Measurements from ENCODE around the gene NT5DC2.

Gene NT5DC2

DNA sequence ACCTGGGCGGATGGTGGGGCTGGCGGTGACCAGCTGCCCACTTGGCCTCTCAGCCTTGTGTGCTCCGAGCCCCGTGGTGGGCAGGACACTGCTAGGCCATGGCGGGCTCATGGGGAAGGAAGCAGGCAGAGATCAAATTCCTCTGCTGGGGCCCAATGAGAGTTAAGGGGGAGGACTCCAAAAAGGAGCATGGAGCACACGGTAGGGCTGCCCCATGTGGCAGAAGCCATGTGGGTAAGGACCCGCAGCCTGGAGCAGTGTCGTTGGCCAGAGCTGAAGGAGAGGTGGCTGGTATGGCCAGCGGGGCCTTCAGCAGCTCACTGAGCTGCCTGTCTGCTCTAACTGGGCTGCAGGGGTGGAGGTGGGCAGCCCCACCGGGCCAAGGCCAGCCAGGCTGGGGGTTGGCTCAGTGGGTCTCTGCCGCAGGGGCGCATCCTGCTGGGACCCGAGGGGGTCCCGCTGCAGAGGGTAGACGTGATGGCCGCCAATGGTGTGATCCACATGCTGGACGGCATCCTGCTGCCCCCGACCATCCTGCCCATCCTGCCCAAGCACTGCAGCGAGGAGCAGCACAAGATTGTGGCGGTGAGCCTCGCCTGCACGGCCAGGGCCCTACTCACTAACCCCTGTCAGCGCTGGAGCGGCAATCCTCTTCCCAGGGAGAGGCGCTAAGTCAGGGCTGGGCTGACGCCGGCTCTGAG is 27.2 kb downstream of the NT5DC2 start:
- Histone ChIP-seq H4K20me1 (ENCODE audit: insufficient read depth, low read length, poor library complexity, severe bottlenecking) (no peaks in the 10 kb centered on the region), H3K79me2 (ENCODE audit: insufficient read depth, low read length) (no peaks in the 10 kb centered on the region), H2AFZ (ENCODE audit: low read length) (no peak overlapping the region), H3F3A (ENCODE audit: low read depth) (no peaks in the 10 kb centered on the region), H3K4me1 (ENCODE audit: insufficient read depth, low read length, poor library complexity, severe bottlenecking) (no peaks in the 10 kb centered on the region), H3K4me2 (ENCODE audit: low read depth, low read length, poor library complexity, severe bottlenecking) (no peak overlapping the region), H3K9me2 (replicated peaks; ENCODE audit: low read depth, low read length) (no peaks in the 10 kb centered on the region), H3K36me3 (ENCODE audit: insufficient read depth, low read length) (no peaks in the 10 kb centered on the region), H3K4me3 (ENCODE audit: low read length, poor library complexity, severe bottlenecking) (no peak overlapping the region), H3K27me3 (ENCODE audit: insufficient read depth, low read length, poor library complexity, severe bottlenecking) (no peaks in the 10 kb centered on the region), H3K9ac (ENCODE audit: low read depth, low read length, poor library complexity, severe bottlenecking) (no peak overlapping the region), H3K9me3 (ENCODE audit: insufficient read depth, low read depth, low read length) (no peaks in the 10 kb centered on the region)
- no peak for TF ChIP-seq EZH2phosphoT487 (IDR thresholded peaks at IDR 0.05; ENCODE audit: borderline replicate concordance)
- TF ChIP-seq, protein P1, sequence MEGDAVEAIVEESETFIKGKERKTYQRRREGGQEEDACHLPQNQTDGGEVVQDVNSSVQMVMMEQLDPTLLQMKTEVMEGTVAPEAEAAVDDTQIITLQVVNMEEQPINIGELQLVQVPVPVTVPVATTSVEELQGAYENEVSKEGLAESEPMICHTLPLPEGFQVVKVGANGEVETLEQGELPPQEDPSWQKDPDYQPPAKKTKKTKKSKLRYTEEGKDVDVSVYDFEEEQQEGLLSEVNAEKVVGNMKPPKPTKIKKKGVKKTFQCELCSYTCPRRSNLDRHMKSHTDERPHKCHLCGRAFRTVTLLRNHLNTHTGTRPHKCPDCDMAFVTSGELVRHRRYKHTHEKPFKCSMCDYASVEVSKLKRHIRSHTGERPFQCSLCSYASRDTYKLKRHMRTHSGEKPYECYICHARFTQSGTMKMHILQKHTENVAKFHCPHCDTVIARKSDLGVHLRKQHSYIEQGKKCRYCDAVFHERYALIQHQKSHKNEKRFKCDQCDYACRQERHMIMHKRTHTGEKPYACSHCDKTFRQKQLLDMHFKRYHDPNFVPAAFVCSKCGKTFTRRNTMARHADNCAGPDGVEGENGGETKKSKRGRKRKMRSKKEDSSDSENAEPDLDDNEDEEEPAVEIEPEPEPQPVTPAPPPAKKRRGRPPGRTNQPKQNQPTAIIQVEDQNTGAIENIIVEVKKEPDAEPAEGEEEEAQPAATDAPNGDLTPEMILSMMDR (conservative IDR thresholded peaks at IDR 0.05; ENCODE audit: low read length) = no peak

DNA sequence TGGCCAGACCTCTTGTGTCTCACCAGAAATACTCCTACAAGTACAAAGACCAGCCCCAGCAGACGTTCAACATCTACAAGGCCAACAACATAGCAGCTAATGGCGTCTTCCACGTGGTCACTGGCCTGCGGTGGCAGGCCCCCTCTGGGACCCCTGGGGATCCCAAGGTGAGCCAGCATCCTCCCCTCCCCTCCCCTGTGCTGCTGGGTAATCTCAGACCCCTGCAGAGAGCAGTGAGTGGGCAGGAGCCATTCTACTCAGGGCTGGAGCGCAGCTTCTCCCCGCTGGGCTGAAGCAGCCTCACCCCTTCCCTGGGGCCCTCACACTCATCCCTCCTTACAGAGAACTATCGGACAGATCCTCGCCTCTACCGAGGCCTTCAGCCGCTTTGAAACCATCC is 28.7 kb downstream of the NT5DC2 start:
- Histone ChIP-seq H3K4me2 (ENCODE audit: low read depth, low read length, poor library complexity, severe bottlenecking) (no peak overlapping the region), H3K9me2 (replicated peaks; ENCODE audit: low read depth, low read length) (no peaks in the 10 kb centered on the region), H3K9me3 (ENCODE audit: insufficient read depth, low read depth, low read length) (no peaks in the 10 kb centered on the region), H3F3A (ENCODE audit: low read depth) (no peaks in the 10 kb centered on the region), H3K9ac (ENCODE audit: low read depth, low read length, poor library complexity, severe bottlenecking) (no peak overlapping the region), H3K4me3 (ENCODE audit: low read length, poor library complexity, severe bottlenecking) (no peak overlapping the region), H3K27me3 (ENCODE audit: insufficient read depth, low read length, poor library complexity, severe bottlenecking) (no peaks in the 10 kb centered on the region), H4K20me1 (ENCODE audit: insufficient read depth, low read length, poor library complexity, severe bottlenecking) (no peaks in the 10 kb centered on the region), H2AFZ (ENCODE audit: low read length) (no peak overlapping the region), H3K36me3 (ENCODE audit: insufficient read depth, low read length) (no peaks in the 10 kb centered on the region), H3K4me1 (ENCODE audit: insufficient read depth, low read length, poor library complexity, severe bottlenecking) (no peaks in the 10 kb centered on the region), H3K79me2 (ENCODE audit: insufficient read depth, low read length) (no peaks in the 10 kb centered on the region)
- TF ChIP-seq EZH2phosphoT487 (IDR thresholded peaks at IDR 0.05; ENCODE audit: borderline replicate concordance) = no peak
- TF ChIP-seq, protein P1 (conservative IDR thresholded peaks at IDR 0.05; ENCODE audit: low read length) = no peak

DNA sequence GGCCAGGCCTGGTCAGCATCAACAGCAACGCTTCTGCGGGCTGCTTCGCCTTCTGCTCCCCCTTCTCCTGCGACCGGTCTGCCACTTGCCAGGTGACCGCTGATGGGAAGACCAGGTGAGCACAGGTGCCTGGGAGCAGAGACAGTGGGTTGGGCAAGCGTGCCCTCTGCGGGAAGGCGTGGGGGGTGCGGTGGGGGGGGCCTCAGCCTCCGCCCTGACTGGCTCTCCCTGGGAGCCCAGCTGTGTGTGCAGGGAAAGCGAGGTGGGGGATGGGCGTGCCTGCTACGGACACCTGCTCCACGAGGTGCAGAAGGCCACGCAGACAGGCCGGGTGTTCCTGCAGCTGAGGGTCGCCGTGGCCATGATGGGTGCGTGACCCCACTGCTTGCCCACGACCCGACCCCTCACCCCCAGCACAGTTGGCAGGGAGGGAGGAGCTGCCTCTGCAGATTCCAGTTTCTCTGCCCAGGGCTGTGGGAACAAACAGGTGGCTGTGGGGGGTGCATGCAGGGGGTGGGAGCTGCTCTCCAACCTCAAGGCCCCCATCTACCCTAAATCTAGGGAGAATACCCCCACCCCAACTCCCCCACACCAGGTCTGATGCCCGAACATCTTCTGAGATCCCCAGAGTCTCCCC is 29.8 kb downstream of the NT5DC2 start:
- no peaks in the 10 kb centered on the region for H3K27me3 ChIP-seq (ENCODE audit: insufficient read depth, low read length, poor library complexity, severe bottlenecking)
- no peak overlapping the region for H3K4me2 ChIP-seq (ENCODE audit: low read depth, low read length, poor library complexity, severe bottlenecking)
- no peaks in the 10 kb centered on the region for H3F3A ChIP-seq (ENCODE audit: low read depth)

More for the DNA sequence above, 29.8 kb downstream of the NT5DC2 start:
- Histone ChIP-seq H3K9ac (ENCODE audit: low read depth, low read length, poor library complexity, severe bottlenecking) (no peak overlapping the region), H3K9me3 (ENCODE audit: insufficient read depth, low read depth, low read length) (no peaks in the 10 kb centered on the region), H3K79me2 (ENCODE audit: insufficient read depth, low read length) (no peaks in the 10 kb centered on the region), H3K36me3 (ENCODE audit: insufficient read depth, low read length) (no peaks in the 10 kb centered on the region), H2AFZ (ENCODE audit: low read length) (no peak overlapping the region), H3K4me3 (ENCODE audit: low read length, poor library complexity, severe bottlenecking) (no peak overlapping the region), H3K9me2 (replicated peaks; ENCODE audit: low read depth, low read length) (no peaks in the 10 kb centered on the region), H3K4me1 (ENCODE audit: insufficient read depth, low read length, poor library complexity, severe bottlenecking) (no peaks in the 10 kb centered on the region), H4K20me1 (ENCODE audit: insufficient read depth, low read length, poor library complexity, severe bottlenecking) (no peaks in the 10 kb centered on the region)
- TF ChIP-seq EZH2phosphoT487 (IDR thresholded peaks at IDR 0.05; ENCODE audit: borderline replicate concordance) = no peak
- TF ChIP-seq, protein P1 (conservative IDR thresholded peaks at IDR 0.05; ENCODE audit: low read length) = no peak

All from Loucy (cell line).